Chondrocyte (in vitro differentiated cells): ENCODE results near the gene PJA1. TPM values are rescaled to one million over a fixed set of nuclear protein-coding genes. Genes with fewer than 3 reads are reported as not detected.
A peak's percentile ranks its signal among the peaks of the same experiment; 100 is the strongest.

Experiments used
- DNase-seq: peaks from one replicate; pipeline ENCODE4 v3.0.0; 2021; ENCODE audit warnings: mixed read lengths, low spot score
- H3K27ac Mint-ChIP-seq: one replicate; pipeline ENCODE4 v1.8.0; 2021; ENCODE audit warnings: mild to moderate bottlenecking, moderate library complexity, mixed read lengths; ENCODE audit not compliant: unreplicated experiment
- H3K27me3 Mint-ChIP-seq: 2 replicates; pipeline ENCODE4 v1.8.0; 2021; ENCODE audit warnings: low read depth, mixed read lengths
- H3K36me3 Mint-ChIP-seq: 2 replicates; pipeline ENCODE4 v1.8.0; 2021; ENCODE audit warnings: low read depth, mixed read lengths
- H3K4me1 Mint-ChIP-seq: 2 replicates; pipeline ENCODE4 v1.8.0; 2021; ENCODE audit warnings: low read depth, mild to moderate bottlenecking, mixed read lengths
- H3K4me3 Mint-ChIP-seq: one replicate; pipeline ENCODE4 v1.8.0; 2021; ENCODE audit warnings: mild to moderate bottlenecking, moderate library complexity, mixed read lengths; ENCODE audit not compliant: unreplicated experiment
- H3K9me3 Mint-ChIP-seq: 2 replicates; pipeline ENCODE4 v1.8.0; 2021; ENCODE audit warnings: low read depth, mixed read lengths
- total RNA-seq: library from RNA; stranded (reverse); gene quantifications from 3 replicates; pipeline ENCODE4 v1.2.1, GENCODE V29; 2021
- TF ChIP-seq, protein P1 (sequence below): fragments of 200-600 bp; sonication (generic); IDR thresholded peaks from 2 replicates; pipeline ENCODE4 v1.5.0; 2021; ENCODE audit warnings: antibody characterized with exemption, mild to moderate bottlenecking, moderate library complexity

The PJA1 gene
- total RNA-seq, 1 donor from 2014 or later, result 30.1 TPM

DNA sequence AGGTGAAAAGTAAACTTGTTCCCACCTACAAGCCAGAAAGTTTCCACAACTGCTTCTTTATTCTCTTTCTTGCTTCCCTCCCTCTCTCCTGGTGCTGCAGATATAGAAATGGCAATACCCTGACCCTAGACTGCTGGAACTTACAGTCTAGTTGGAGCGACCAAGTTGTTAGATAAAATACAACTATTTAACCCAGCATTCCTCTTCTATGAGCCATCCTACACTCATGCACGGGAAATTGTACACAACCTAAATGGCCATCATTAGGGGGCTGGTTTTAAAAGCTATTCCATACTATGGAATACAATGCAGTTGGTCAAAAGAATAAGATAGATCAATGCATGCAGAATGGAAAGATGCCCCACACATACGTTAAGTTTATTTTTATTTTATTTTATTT lies 41.1 kb downstream of the PJA1 start:
- no peak overlapping the region for H3K4me3 Mint-ChIP-seq
- no peaks in the 10 kb centered on the region for H3K36me3 Mint-ChIP-seq
- H3K4me1 Mint-ChIP-seq, result peaks cover 11% of the 10 kb centered on the region
- H3K9me3 Mint-ChIP-seq, result peaks cover 4% of the 10 kb centered on the region
- DNase-seq, result no peak
- H3K27ac Mint-ChIP-seq, result no peak overlapping the region
- H3K27me3 Mint-ChIP-seq, result no peaks in the 10 kb centered on the region
- TF ChIP-seq, protein P1, sequence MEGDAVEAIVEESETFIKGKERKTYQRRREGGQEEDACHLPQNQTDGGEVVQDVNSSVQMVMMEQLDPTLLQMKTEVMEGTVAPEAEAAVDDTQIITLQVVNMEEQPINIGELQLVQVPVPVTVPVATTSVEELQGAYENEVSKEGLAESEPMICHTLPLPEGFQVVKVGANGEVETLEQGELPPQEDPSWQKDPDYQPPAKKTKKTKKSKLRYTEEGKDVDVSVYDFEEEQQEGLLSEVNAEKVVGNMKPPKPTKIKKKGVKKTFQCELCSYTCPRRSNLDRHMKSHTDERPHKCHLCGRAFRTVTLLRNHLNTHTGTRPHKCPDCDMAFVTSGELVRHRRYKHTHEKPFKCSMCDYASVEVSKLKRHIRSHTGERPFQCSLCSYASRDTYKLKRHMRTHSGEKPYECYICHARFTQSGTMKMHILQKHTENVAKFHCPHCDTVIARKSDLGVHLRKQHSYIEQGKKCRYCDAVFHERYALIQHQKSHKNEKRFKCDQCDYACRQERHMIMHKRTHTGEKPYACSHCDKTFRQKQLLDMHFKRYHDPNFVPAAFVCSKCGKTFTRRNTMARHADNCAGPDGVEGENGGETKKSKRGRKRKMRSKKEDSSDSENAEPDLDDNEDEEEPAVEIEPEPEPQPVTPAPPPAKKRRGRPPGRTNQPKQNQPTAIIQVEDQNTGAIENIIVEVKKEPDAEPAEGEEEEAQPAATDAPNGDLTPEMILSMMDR, result no peak

DNA sequence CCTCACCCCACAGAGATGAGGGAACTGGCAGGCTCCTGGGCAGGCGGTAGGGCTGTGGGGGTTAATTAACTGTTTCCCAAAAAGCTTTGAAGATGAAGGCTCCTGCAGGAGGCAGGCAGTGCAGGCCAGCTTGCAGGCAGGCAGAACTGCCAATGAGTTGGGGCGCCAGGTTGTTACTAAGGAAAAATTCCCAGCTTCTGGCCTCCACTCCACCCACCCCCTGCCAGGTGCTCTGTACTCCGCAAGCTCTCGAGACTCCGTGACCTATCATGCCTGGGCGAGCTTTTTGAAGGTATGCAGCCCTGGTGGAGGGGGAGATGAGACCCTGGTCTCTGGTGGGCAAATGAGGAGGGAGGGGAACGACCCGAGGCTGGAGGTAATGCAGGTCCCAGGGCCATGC lies 41.8 kb downstream of the PJA1 start:
- TF ChIP-seq, protein P1, result no peak
- no peak overlapping the region for H3K27ac Mint-ChIP-seq
- H3K4me3 Mint-ChIP-seq, result no peak overlapping the region
- no peaks in the 10 kb centered on the region for H3K27me3 Mint-ChIP-seq
- peaks cover 11% of the 10 kb centered on the region for H3K4me1 Mint-ChIP-seq
- peaks cover 4% of the 10 kb centered on the region for H3K9me3 Mint-ChIP-seq
- peak; percentile 65 for DNase-seq
- no peaks in the 10 kb centered on the region for H3K36me3 Mint-ChIP-seq

DNA sequence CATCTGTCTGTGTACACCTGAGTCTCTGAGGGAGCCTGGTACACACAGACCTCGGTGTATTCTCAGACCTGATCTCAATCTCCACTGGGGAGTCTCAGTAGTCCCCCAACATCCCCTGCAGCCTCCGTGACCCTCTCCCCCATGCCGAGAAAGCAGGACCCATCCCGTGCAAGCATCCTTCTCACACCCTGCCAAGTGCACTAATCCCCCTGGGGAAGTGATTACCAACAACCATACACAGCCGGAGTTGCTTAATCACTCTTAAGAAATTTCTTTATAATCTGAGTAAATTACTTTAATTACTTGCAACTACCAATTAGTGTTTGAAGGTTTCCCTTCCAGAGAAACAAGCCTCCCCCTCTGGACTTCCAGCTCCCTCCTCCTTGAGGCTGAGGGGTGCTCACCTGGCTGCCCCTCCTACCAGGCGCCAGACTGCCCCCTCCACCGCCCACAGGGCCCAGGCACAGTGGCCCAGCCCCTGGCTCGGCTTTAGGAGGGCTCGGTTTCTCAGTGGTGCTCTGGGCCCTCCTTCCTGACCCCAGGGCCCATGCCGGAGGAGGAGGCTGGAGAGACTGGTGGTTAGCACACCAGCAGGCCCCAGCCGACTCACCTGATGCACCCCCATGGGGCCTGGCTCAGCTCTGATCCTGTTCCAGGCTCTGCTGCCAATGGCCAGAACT lies 43.8 kb downstream of the PJA1 start:
- no peak overlapping the region for H3K27ac Mint-ChIP-seq
- H3K4me3 Mint-ChIP-seq, result no peak overlapping the region
- no peaks in the 10 kb centered on the region for H3K36me3 Mint-ChIP-seq
- TF ChIP-seq, protein P1, result no peak
- H3K27me3 Mint-ChIP-seq, result no peaks in the 10 kb centered on the region
- no peaks in the 10 kb centered on the region for H3K9me3 Mint-ChIP-seq
- H3K4me1 Mint-ChIP-seq, result peaks cover 4% of the 10 kb centered on the region
- no peak for DNase-seq

DNA sequence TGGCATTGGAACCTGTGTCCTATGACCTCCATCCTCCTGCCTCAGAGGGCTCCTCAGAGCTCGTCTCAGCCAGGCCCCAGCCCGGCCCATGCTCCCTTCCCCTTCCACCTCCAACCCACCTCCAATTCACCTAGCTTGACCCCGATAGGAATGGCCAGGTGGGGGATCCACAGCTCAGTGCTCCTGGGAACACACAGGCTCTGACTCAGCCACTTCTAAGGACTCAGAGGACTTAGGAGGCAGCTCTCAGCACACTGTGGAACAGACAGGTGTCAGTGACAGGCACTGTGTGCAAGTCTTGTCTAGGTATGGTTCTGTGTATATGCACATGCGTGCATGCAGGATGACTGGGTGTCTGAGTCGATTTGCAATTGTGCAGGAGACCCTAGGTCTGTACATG lies 44.8 kb downstream of the PJA1 start:
- Mint-ChIP-seq H3K9me3 (no peaks in the 10 kb centered on the region), H3K4me3 (no peak overlapping the region), H3K4me1 (peaks cover 4% of the 10 kb centered on the region), H3K36me3 (no peaks in the 10 kb centered on the region), H3K27me3 (no peaks in the 10 kb centered on the region), H3K27ac (no peak overlapping the region)
- no peak for DNase-seq
- TF ChIP-seq, protein P1, result no peak

DNA sequence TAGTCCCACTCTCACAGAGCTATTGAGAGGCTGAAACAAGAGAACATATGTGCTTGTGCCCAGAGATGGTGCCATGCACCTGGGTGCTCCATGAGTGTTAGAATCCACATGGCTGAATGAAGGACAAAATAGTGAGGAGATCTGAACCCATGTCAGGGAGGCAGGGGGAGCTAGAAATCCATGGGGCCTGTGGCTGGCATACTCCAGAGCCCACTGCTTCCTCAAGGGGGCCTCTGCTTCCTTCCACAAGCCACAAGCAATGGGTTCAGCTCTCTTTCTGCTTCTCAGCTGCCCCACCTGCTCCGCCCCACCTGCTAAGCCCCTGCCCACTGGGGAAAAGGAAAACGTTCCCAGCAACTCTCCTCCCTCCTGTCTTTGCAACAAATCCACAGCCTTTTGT lies 46.1 kb downstream of the PJA1 start:
- TF ChIP-seq, protein P1, result no peak
- Mint-ChIP-seq H3K36me3 (no peaks in the 10 kb centered on the region), H3K27ac (no peak overlapping the region), H3K4me3 (no peak overlapping the region), H3K4me1 (peaks cover 3% of the 10 kb centered on the region), H3K9me3 (no peaks in the 10 kb centered on the region), H3K27me3 (no peaks in the 10 kb centered on the region)
- no peak for DNase-seq
